Germinal center (tissue), 1 donor: ENCODE measurements around the gene ARHGAP29.
A peak's percentile ranks its signal among the peaks of the same experiment; 100 is the strongest.

Experiments
- DNase-seq: peaks from one replicate; pipeline ENCODE4 v3.0.0; 2012; ENCODE audit warnings: mixed read lengths, low spot score

ARHGAP29 gene

DNA sequence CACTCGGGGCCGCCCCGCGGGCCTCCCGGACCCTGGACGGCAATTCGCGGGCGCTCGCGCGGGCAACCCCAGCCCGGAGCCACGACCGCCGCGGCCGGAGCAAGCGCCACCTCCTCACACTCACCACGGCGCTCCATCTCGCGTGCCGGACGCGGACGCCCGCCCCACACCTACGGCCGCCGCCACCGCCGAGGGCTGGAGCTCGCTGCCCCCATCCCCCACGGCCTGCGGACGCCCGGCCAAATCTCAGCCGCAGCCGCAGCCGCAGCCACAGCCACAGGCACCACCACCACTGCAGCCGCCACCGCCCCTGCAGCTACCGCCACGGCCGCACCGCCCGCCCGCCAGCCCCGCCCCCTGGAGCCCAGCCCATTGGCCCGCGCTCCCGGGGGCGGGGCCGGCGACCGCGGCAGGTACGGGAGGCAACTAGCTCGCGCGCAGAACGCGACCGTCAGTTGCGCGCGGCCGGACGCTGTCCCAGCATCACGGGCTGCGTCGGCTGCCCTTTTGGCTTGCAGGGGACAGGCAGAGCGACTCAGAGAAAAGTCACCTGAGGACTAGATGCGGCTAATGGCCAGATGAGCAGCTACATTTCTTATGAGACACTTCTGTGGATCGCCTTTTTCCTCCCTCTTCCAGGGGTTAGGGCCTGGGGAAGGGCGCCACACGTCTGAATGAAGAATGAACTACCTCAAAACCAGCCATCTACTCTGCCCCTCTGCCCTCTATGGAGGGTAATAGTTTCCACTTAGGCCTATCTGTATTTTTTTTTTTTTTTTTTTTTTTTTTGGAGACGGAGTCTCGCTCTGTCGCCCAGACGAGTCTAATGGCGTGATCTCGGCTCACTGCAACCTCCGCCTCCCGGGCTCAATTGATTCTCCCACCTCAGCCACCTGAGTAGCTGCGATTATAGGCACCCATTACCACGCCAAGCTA, at the start of gene ARHGAP29:
TSS of gene ARHGAP29 (minus strand) at position 294 of the 936 bp plus-strand sequence. CDS start 5,973 bp downstream, outside the sequence.
- DNase-seq, result peak; percentile 87

DNA sequence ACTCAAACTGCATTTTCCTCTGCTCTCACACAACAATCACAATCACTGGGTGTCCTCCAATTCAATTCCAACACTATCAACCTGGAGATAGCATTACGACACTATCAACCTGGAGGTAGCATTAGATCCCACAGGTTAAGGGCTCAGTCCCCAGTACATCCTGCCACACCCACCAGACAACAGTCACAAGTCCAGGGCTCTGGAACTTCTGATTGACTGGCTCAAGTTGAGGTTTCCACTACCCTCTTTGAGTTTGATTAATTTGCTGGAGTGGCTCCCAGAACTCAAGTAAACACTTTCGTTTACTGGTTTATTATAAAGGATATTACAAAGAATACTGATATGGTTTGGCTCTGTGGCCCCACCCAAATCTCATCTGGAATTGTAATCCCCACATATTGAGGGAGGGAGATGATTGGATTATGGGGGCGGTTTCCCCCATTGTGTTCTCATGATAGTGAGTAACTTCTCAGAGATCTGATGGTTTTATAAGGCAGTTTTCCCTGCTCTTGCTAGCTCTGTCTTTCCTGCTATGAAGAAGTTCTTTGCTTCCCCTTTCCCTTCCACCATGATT, 49.6 kb upstream of the ARHGAP29 start:
- DNase-seq, result no peak

- DNase-seq, result no peak
Measured at GRCh38 chr1:94285031-94285654, 47.8 kb upstream of the ARHGAP29 start.

GRCh38 chr1:94284476-94284875, 47.1 kb upstream of the ARHGAP29 start:
- DNase-seq, result no peak

- no peak for DNase-seq
Measured at GRCh38 chr1:94283462-94283861, 46.1 kb upstream of the ARHGAP29 start.

DNA sequence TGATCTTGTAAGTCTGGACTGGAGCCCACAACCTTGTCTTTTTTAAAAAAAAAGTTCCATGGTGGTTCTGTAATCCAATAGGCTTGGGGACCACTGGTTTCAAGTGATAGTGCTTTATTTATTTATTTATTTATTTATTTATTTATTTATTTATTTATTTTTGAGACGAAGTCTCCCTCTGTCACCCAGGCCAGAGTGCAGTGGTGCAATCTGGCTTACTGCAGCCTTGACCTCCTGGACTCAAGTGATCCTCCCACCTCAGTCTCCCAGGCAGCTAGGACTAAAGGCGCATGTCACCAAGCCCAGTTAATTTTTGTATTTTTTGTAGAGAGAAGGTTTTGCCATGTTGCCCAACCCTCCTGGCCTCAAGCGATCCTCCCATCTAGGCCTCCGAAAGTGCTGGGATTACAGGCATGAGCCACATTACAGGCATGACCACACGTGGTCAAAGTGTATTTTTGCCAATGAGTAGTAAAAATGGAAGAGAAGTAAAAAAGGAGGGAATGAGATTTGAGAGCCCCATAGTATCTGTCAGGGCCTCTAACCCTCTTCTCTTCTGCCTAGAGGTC, 44.8 kb upstream of the ARHGAP29 start:
- DNase-seq, result no peak

DNA sequence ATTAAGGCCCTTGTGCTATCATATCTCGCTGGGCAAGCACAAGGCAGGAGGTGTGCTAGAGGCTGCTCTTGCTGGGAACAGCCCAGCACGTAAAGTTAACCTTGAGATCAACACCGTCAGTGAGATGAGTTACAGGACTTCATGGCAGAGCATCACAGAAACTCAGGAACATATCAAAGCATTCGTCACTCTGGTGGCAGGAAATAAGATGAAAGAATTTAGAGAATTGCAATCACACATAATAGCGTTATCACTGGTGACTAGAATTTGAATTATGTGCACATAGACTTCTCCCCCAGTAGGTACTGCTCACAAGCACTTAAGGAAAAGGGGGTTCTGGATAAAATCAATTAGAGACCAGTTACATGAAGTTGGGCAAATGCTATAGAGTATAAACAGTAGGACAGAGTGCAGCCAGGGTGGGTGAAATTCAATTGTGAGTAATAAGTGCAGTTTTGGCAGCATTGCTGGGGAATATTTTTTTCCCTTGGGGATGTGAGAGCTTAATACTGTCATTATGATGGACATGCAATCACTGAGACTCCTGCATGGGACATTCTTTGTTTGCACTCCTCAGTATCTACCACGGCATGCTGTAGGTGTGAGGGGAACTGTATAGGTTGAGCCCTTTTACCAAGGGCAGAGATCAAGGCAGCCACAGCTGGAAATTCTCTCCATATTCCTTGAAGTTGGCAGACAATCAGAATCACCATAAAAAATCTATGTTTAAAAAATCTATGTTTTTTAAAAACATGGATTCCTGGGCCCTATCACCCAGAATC, 44.2 kb upstream of the ARHGAP29 start:
- no peak for DNase-seq

- DNase-seq, result no peak
Measured at GRCh38 chr1:94280541-94280940, 43.2 kb upstream of the ARHGAP29 start.

DNA sequence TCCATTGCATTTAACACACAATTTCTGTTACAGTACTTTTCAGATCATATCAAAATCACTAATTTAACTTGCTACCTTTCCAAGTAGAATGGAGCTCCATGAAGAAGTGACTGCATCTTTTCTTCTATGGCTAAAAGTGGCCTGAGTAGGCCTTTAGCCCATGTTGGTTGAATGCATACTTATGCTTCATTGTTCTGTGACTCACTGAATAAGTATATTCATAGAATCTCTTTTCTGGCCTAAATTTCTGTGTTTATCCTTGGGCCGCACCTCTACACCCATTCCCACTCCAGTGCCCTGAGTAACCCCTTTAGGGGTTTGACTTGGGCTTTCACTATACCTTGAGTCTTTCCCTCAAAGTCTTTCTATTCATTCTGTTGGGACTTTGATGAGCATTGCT, 42.1 kb upstream of the ARHGAP29 start:
- DNase-seq, result no peak

DNA sequence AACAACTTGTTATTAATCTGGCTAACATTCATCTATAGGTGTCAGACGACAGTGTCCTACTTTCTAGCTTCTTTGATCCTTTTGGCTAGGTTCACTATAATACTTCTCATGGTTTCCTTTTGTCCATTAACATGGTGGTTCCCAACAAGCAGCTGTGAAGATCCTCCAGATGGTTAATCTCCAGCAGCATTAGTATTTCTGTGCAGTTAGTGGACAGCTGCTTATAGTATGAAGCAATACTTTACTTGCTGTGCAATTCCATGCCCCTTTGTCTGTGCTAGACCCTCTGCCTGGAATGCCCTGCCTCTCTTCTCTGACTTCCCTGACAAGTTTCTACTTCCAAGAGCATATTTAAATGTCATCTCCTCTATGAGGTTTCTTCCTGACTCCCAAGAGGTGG, 41.7 kb upstream of the ARHGAP29 start:
- DNase-seq, result no peak

DNA sequence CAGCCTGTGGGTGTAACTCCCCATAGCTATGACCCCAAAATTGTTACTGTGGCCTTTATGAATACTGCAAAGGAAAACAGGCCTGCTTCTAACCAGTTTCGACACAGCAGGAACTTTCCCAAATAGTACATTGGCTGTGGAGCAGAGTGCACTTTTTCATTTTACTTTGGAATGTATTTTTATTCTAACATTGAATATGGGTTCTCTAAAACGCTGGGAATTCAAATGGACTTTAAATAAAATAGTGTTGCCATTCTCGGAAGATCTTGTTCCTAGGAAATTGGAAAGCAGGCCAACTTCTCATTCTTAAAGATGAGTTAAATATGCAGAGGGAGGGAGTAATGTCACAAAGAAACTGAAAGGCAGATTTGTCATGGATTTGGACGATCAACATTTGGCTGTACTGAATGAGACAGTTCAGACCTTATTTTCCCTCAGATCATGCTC, 39.6 kb upstream of the ARHGAP29 start:
- DNase-seq, result no peak

- DNase-seq, result no peak
Measured at GRCh38 chr1:94275083-94275482, 37.7 kb upstream of the ARHGAP29 start.

DNA sequence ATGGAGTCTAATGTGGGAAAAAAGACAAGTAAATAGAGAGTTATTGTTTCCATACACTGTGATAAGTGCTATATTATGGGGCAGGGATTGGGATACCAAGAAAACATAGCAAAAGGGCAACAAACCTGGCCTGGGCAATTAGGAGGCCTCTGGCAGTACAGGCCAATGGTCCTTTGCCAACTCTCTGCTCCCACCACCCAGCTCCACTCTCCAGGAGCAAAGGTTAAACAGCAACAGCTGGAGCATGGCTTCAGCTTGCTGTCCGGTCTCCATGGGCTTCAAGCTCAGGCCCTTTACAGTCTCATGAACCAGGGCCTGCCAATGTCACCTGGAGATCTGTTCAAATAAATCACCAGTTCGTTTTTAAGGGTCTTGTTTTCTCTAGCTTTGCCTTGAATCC, 37.2 kb upstream of the ARHGAP29 start:
- no peak for DNase-seq

DNA sequence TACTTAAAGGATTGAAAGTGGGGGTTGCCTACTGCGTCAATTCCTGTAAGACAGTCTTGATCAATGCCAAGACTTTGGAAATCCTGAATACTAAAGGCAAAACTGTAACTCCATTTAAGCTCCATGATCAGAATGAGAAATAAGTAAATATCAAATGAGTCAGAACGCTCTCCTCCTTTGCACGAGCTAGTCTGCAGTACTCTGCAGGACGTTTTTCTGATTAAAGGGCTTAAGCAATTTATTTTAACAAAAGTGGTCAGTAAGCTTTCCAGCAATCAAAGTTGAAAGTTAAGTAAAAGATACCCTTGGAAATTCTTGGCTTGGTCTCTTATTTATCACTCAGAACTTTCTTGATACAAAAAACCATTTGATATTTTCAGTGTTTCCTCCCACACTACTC, 35.7 kb upstream of the ARHGAP29 start:
- no peak for DNase-seq

GRCh38 chr1:94272388-94272787, 35.0 kb upstream of the ARHGAP29 start:
- DNase-seq, result no peak

DNA sequence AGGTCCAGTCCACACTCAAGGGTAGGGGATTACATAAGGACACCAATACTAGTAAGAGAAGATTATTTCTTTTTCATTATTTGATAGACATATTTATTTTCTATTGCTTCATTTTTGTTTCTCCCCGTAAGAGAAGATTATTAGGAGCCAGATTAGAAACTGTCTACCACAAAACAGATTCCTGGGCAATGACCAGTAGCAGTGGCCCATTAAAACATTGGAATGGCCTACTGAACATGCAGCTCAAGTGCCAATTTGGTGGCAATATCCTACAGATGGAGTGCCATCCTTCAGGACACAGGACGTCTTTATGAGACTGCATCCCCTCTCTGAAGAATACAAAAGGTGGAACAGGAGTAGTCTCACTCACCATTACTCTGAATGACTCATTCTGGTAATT, 34.0 kb upstream of the ARHGAP29 start:
- no peak for DNase-seq

DNA sequence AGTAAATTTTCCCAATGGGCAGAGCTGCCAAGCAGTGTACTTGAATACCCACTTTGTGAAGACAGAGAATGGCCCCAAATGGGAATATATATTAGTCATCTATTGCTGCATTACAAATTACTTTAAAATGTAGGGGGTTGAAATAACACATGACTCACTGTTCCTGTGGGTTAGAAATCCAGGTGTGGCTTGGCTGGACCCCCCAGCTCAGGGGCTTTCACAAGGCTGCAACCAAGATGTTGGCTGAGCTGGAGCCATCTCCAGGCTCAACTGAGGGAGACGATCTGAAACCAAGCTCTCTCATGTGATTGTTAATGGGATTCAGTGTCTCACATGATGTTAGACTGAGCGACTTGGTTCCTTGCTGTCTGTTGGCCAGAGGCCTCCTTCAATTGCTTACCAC, 33.4 kb upstream of the ARHGAP29 start:
- DNase-seq, result no peak

GRCh38 chr1:94269921-94270320, 32.5 kb upstream of the ARHGAP29 start:
- DNase-seq, result no peak

GRCh38 chr1:94265906-94266305, 28.5 kb upstream of the ARHGAP29 start:
- no peak for DNase-seq

DNA sequence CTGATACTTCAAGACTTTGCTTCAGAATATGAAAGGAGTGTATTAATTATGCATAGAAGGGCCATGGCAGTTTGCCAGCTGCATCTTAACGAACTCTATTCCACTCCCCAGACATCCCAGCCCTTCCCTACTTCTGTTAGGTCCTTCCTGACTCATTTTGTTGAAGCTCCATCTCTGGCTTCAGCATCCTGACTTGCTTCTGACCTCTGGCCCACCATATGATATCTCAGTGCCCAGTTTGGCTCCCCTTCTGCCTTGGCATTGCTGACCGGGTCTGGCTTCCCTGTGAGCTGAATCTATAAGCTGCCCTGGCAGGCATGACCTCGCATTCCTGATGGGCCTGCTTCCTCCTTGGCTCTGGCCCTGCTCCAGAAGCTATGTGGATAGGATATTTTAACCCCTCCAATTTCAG, 27.6 kb upstream of the ARHGAP29 start:
- DNase-seq, result no peak

- DNase-seq, result no peak
Measured at GRCh38 chr1:94260635-94261387, 23.4 kb upstream of the ARHGAP29 start.
